Cardiac muscle cell (in vitro differentiated cells and primary cell): ENCODE measurements around the gene ZNF70. TPM values are rescaled to one million over a fixed set of nuclear protein-coding genes. Genes with fewer than 3 reads are reported as not detected.

ENCODE experiments used
- DNase-seq, 2 donors: peaks; one replicate each; pipeline versions ENCODE4 v3.0.0 to v3.0.0-alpha.2; 2010 to 2017; ENCODE audit warnings: low read depth in 1 of 2, low spot score in 1 of 2
- H3K27ac ChIP-seq: fragments of 200-600 bp; sonication (generic); 2 replicates; pipeline ENCODE4 v1.5.1; 2016
- H3K27me3 ChIP-seq: fragments of 200-600 bp; sonication (generic); 2 replicates; pipeline ENCODE4 v1.6.0; 2016; ENCODE audit warnings: control low read depth
- H3K36me3 ChIP-seq: fragments of 200-600 bp; sonication (generic); 2 replicates; pipeline ENCODE4 v1.5.1; 2016; ENCODE audit warnings: control low read depth
- H3K4me1 ChIP-seq: fragments of 200-600 bp; sonication (generic); 2 replicates; pipeline ENCODE4 v1.8.1; 2017; ENCODE audit warnings: low read depth, mild to moderate bottlenecking, mixed run types
- H3K4me3 ChIP-seq: fragments of 200-600 bp; sonication (generic); 2 replicates; pipeline ENCODE4 v1.5.1; 2016; ENCODE audit warnings: mild to moderate bottlenecking
- H3K9me3 ChIP-seq: fragments of 200-600 bp; sonication (generic); 2 replicates; pipeline ENCODE4 v1.5.1; 2017; ENCODE audit warnings: low read depth, mild to moderate bottlenecking, control low read depth
- CTCF ChIP-seq: IDR thresholded peaks from 2 replicates; pipeline ENCODE4 v1.5.1; 2012; ENCODE audit warnings: low read depth, mild to moderate bottlenecking, low read length
- polyA plus RNA-seq: library from polyadenylated mRNA; unstranded; fragments of >200 nt; fragmentation: Nextera tagmentation; extraction: Ambion mirVana; gene quantifications from 2 replicates; pipeline ENCODE4 v1.2.1, GENCODE V29; 2016
- total RNA-seq: library from RNA; depleted of rRNA; stranded (reverse); fragments of >200 nt; gene quantifications from 2 replicates; pipeline ENCODE4 v1.2.3, GENCODE V29; 2016

The ZNF70 gene
- total and polyA plus RNA-seq, 2 experiments from 2014 or later = 2.3 to 8.4 TPM

- Histone ChIP-seq H3K9me3 (no peaks in the 10 kb centered on the region), H3K27ac (peak overlapping the region; percentile 99), H3K4me3 (peak overlapping the region; percentile 79), H3K4me1 (peaks cover 27% of the 10 kb centered on the region), H3K36me3 (no peaks in the 10 kb centered on the region), H3K27me3 (no peaks in the 10 kb centered on the region)
- no peak for TF ChIP-seq CTCF
- no peak for DNase-seq
Measured at GRCh38 chr22:23786261-23786710, 35.4 kb upstream of the ZNF70 start.

- H3K36me3 ChIP-seq = no peaks in the 10 kb centered on the region
- no peak overlapping the region for H3K27ac ChIP-seq
- H3K4me3 ChIP-seq = no peak overlapping the region
- peaks cover 22% of the 10 kb centered on the region for H3K4me1 ChIP-seq
- TF ChIP-seq CTCF = no peak
- no peaks in the 10 kb centered on the region for H3K27me3 ChIP-seq
- no peaks in the 10 kb centered on the region for H3K9me3 ChIP-seq
- DNase-seq = no peak
Measured at GRCh38 chr22:23784215-23784732, 33.4 kb upstream of the ZNF70 start.

GRCh38 chr22:23783265-23784150, 32.6 kb upstream of the ZNF70 start:
- no peaks in the 10 kb centered on the region for H3K9me3 ChIP-seq
- TF ChIP-seq CTCF = no peak
- no peaks in the 10 kb centered on the region for H3K27me3 ChIP-seq
- no peaks in the 10 kb centered on the region for H3K36me3 ChIP-seq
- peaks cover 15% of the 10 kb centered on the region for H3K4me1 ChIP-seq
- H3K27ac ChIP-seq = no peak overlapping the region
- H3K4me3 ChIP-seq = no peak overlapping the region
- DNase-seq = no peak

- H3K4me3 ChIP-seq = no peak overlapping the region
- H3K27ac ChIP-seq = no peak overlapping the region
Measured at GRCh38 chr22:23782703-23783102, 31.8 kb upstream of the ZNF70 start.

GRCh38 chr22:23782252-23782651, 31.3 kb upstream of the ZNF70 start:
- Histone ChIP-seq H3K27me3 (no peaks in the 10 kb centered on the region), H3K4me1 (peaks cover 6% of the 10 kb centered on the region), H3K9me3 (no peaks in the 10 kb centered on the region), H3K27ac (no peak overlapping the region), H3K36me3 (no peaks in the 10 kb centered on the region), H3K4me3 (no peak overlapping the region)
- TF ChIP-seq CTCF = no peak
- DNase-seq = no peak

More at GRCh38 chr22:23782703-23783102, 31.8 kb upstream of the ZNF70 start:
- Histone ChIP-seq H3K4me1 (peaks cover 7% of the 10 kb centered on the region), H3K9me3 (no peaks in the 10 kb centered on the region), H3K36me3 (no peaks in the 10 kb centered on the region), H3K27me3 (no peaks in the 10 kb centered on the region)
- no peak for DNase-seq
- TF ChIP-seq CTCF = no peak
